ENCODE results near the gene FRMPD4. TPM values are rescaled to one million over a fixed set of nuclear protein-coding genes. Genes with fewer than 3 reads are reported as not detected.

Gene FRMPD4
- total and polyA plus RNA-seq, 2 donors from 2014 or later, result not detected

- H3K27ac ChIP-seq (ENCODE audit: low read depth in 2 of 2, low read length in 2 of 2), result no peak overlapping the region
- H3K27me3 ChIP-seq (ENCODE audit: control insufficient read depth, insufficient read depth, low read length), result peaks cover 2% of the 10 kb centered on the region
- no peaks in the 10 kb centered on the region for H3K36me3 ChIP-seq (ENCODE audit: control insufficient read depth in 2 of 3, insufficient read depth in 3 of 3, low read length in 3 of 3)
- no peak for TF ChIP-seq CTCF (IDR thresholded peaks at IDR 0.05; ENCODE audit: borderline replicate concordance, extremely low read depth, insufficient read depth)
- no peak overlapping the region for H3K9ac ChIP-seq (ENCODE audit: low read length in 3 of 3)
- intact Hi-C loops (cut with DNase I), result no loop called here
- DNase-seq, result no peak
- H3K4me3 ChIP-seq (ENCODE audit: low read length in 3 of 3), result no peak overlapping the region
- H3K9me3 ChIP-seq (ENCODE audit: control insufficient read depth in 2 of 3, insufficient read depth in 1 of 3, low read length in 3 of 3), result no peaks in the 10 kb centered on the region
- FAIRE-seq, result no peak
- H3K4me1 ChIP-seq (ENCODE audit: control insufficient read depth in 2 of 3, insufficient read depth in 2 of 3, low read depth in 1 of 3, low read length in 3 of 3), result peaks cover 0 to 2% (median 0%) of the 10 kb centered on the region in 3 donors
Observed at GRCh38 chrX:12681047-12681446, 542.8 kb downstream of the FRMPD4 start.

GRCh38 chrX:12685541-12685940 is 547.3 kb downstream of the FRMPD4 start:
- Histone ChIP-seq H3K27ac (ENCODE audit: low read depth in 2 of 2, low read length in 2 of 2) (no peak overlapping the region), H3K4me3 (ENCODE audit: low read length in 3 of 3) (no peak overlapping the region), H3K36me3 (ENCODE audit: control insufficient read depth in 2 of 3, insufficient read depth in 3 of 3, low read length in 3 of 3) (no peaks in the 10 kb centered on the region), H3K27me3 (ENCODE audit: control insufficient read depth, insufficient read depth, low read length) (peaks cover 5% of the 10 kb centered on the region), H3K4me1 (ENCODE audit: control insufficient read depth in 2 of 3, insufficient read depth in 2 of 3, low read depth in 1 of 3, low read length in 3 of 3) (peaks cover 0 to 2% (median 0%) of the 10 kb centered on the region in 3 donors), H3K9ac (ENCODE audit: low read length in 3 of 3) (no peak overlapping the region), H3K9me3 (ENCODE audit: control insufficient read depth in 2 of 3, insufficient read depth in 1 of 3, low read length in 3 of 3) (no peaks in the 10 kb centered on the region)
- TF ChIP-seq CTCF (IDR thresholded peaks at IDR 0.05; ENCODE audit: borderline replicate concordance, extremely low read depth, insufficient read depth), result no peak
- DNase-seq (no peak), FAIRE-seq (peak; percentile 79)
- intact Hi-C loops (cut with DNase I), result no loop called here

- no peak overlapping the region for H3K9ac ChIP-seq (ENCODE audit: low read length in 3 of 3)
- intact Hi-C loops (cut with DNase I), result no loop called here
- peaks cover 0 to 2% (median 0%) of the 10 kb centered on the region in 3 donors for H3K4me1 ChIP-seq (ENCODE audit: control insufficient read depth in 2 of 3, insufficient read depth in 2 of 3, low read depth in 1 of 3, low read length in 3 of 3)
- H3K27me3 ChIP-seq (ENCODE audit: control insufficient read depth, insufficient read depth, low read length), result peaks cover 5% of the 10 kb centered on the region
- FAIRE-seq (no peak), DNase-seq (no peak)
- H3K36me3 ChIP-seq (ENCODE audit: control insufficient read depth in 2 of 3, insufficient read depth in 3 of 3, low read length in 3 of 3), result no peaks in the 10 kb centered on the region
- no peak overlapping the region for H3K27ac ChIP-seq (ENCODE audit: low read depth in 2 of 2, low read length in 2 of 2)
- no peaks in the 10 kb centered on the region for H3K9me3 ChIP-seq (ENCODE audit: control insufficient read depth in 2 of 3, insufficient read depth in 1 of 3, low read length in 3 of 3)
- TF ChIP-seq CTCF (IDR thresholded peaks at IDR 0.05; ENCODE audit: borderline replicate concordance, extremely low read depth, insufficient read depth), result no peak
- no peak overlapping the region for H3K4me3 ChIP-seq (ENCODE audit: low read length in 3 of 3)
Observed at GRCh38 chrX:12686331-12686730, 548.1 kb downstream of the FRMPD4 start.

DNA sequence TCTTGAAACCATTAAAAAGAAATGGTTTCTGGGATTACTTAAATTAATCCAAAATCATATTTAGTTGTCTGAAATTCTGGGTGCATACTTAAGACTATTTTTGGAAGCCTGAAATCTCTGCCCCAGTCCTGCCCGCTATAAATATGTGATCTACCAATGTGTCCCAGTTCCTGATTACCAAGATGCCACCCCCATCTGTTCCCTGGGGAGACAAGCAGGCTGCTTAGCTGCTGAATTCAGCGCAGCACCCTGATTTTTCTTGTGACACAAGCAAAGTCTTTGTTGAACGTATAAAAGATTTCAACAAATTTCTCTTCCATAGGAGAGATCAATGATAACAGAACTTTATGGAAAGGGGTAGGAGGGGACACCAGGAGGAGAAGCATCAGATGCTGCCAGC is 552.4 kb downstream of the FRMPD4 start:
- Histone ChIP-seq H3K36me3 (ENCODE audit: control insufficient read depth in 2 of 3, insufficient read depth in 3 of 3, low read length in 3 of 3) (no peaks in the 10 kb centered on the region), H3K9me3 (ENCODE audit: control insufficient read depth in 2 of 3, insufficient read depth in 1 of 3, low read length in 3 of 3) (no peaks in the 10 kb centered on the region), H3K27ac (ENCODE audit: low read depth in 2 of 2, low read length in 2 of 2) (no peak overlapping the region), H3K27me3 (ENCODE audit: control insufficient read depth, insufficient read depth, low read length) (peaks cover 3% of the 10 kb centered on the region), H3K9ac (ENCODE audit: low read length in 3 of 3) (no peak overlapping the region), H3K4me3 (ENCODE audit: low read length in 3 of 3) (no peak overlapping the region), H3K4me1 (ENCODE audit: control insufficient read depth in 2 of 3, insufficient read depth in 2 of 3, low read depth in 1 of 3, low read length in 3 of 3) (no peaks in the 10 kb centered on the region)
- intact Hi-C loops (cut with DNase I), result no loop called here
- no peak for TF ChIP-seq CTCF (IDR thresholded peaks at IDR 0.05; ENCODE audit: borderline replicate concordance, extremely low read depth, insufficient read depth)
- DNase-seq (no peak), FAIRE-seq (no peak)
